GM19193 (cell line): ENCODE data around the gene CEP85L.

Experiments
- POLR2A ChIP-seq: IDR thresholded peaks from 4 replicates; pipeline ENCODE4 v1.6.1; 2011; ENCODE audit not compliant: insufficient read depth, insufficient read length; ENCODE audit errors: extremely low read depth

The CEP85L gene

DNA sequence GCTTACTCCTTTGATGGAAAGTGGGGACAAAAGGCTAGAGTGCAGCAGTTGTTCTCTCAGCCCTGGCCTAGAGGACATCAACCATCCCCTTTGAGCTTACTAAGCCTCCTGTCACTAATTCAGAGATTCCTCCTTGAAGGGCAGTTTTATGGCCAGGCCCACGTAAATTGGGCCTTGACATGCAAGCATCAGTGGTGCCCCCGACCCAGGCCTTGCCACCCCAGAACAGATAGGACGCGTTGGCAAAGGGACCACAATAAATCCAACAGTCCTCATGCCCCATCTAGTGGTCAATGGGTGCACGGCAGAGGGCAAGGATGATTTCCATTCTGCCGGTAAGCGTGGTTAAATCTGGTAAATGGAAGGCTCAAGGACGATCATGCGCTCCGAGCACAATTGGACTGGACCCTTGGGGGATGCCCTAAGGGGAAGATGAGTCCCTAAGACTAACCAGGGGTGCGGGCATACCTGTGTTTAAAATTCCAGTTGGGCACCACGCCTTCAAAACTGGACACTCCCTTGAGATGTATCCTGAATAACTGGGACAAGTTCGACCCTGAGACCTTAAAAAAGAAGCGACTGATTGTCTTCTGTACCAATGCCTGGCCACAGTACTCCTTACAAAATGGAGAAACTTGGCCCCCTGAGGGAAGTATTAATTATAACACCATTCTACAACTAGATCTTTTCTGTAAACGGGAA is 32.6 kb downstream of the CEP85L start:
- TF ChIP-seq POLR2A, result no peak

DNA sequence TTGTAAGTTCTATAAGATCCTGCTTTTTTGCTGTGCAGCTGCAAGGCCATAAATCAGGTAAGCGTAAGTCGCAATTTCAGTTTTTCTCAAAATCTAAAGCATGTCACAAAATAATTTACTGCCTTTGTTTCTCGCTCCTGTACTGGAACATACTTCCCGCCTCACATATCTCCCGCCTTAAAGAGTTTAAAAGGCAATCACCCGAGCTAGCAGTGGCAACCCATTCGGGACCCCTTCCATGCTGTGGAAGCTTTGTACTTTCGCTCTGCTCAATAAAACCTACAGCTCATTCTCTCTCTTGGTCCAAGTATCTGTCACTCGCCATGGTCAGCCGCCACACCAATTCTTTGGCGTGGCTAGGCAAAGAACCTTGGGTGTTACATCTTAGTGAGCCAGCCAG is 34.0 kb downstream of the CEP85L start:
- no peak for TF ChIP-seq POLR2A

DNA sequence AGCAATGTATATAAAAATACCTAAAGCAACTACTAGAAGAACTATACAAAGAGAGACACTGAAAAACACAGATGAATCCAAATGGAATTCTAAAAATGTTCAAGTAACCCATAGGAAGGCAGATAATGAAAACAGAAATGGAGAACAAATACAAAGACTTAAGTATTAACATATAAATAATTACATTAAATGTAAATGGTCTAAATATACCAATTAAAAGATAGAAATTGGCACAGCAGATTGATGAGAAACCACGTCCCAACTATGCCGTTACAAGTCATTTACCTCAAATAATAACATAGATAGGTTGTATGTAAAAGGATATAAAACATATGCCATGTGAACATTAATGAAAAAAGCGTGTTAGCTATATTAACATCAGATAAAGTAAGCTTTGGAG is 40.1 kb downstream of the CEP85L start:
- no peak for TF ChIP-seq POLR2A

DNA sequence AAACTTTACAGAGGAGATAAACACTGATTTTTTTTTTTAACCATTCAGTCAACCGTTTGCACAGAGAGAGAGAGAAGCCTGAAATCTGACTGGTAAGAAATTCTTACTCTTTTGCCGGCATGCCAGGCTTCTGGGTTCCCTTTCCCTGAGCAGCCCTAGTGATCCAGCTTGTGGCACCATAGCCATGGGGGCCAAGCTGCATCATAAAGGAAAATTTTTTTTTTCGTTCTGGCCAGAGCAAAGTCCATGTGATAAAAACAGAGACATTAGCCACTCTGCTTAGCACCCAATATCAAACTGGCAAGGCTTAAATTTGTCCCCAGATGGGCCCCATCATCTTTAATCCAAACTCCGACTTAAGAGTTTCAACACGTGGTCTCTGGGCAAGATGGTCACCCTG is 44.5 kb downstream of the CEP85L start:
- no peak for TF ChIP-seq POLR2A

DNA sequence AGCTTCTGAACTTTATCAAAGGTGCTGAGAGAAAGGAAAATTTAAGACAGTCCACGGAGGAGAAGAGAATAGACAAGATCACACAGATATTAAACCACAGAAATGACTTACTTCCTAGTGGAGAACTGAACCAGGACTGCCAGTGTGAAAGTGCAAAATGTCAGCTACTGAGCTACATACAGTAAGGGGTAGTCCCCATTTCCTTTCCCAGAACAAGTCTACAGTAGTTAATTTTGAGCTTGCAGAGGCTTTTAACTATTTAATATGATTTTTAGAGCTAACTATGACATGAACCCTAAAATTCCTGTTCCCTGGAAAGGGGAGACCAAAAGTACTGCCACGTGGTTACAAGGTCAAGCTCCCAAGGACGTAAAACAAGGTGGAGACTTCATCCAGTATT is 45.1 kb downstream of the CEP85L start:
- no peak for TF ChIP-seq POLR2A

DNA sequence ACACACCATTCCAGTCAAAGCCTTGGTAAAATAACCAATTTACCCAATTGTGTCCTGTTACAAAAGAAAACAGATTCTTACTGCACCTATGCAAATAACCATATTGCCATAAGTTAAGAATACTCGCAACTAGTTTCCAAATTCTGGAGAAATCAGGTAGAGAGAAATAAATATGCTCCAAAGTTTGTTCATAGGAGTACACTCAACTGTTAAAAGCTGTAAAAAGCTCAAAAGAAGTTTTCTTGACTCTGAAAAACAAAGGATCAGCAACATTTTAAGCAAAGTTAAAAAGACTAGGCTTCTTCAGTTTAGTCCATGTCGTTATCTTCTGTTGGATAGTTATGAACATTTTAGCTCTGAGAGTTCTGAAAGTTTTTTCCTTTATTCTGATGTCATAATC is 48.0 kb downstream of the CEP85L start:
- TF ChIP-seq POLR2A, result no peak

DNA sequence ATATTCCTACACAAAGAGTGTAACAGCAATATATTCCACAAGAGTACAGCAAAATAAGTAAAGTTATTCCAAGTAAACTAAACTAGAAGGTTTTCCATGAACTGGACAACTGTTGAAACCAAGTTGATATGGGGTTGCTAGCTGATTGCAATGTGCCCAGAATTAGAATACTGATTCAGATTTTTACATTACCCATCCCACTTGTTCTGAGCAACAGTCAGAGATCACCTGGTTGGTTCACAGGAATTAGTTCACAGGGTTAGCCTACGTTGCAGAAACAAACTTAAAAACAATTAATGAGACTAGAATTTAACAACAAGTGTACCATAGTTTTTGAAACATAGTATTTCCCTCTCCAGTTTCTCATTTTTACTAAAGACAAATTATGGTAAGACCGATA is 49.1 kb downstream of the CEP85L start:
- TF ChIP-seq POLR2A, result no peak

DNA sequence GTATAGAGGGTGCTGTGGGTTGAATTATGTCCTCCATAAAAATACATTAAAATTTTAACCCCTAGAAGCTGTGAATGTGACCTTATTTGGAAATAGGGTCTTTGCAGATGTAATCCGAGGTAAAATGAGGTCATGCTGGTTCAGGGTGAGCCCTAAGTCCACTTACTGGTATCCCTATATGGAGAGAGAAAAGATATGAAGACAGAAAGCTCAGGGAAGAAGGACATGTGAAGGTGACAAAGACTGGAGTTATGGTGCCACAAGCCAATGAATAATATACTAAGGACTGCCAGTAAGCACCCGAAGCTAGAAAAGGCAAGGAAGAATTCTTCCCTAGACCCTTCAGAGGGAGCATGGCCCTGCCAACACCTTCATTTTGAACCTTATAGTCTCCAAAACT is 53.1 kb downstream of the CEP85L start:
- no peak for TF ChIP-seq POLR2A

DNA sequence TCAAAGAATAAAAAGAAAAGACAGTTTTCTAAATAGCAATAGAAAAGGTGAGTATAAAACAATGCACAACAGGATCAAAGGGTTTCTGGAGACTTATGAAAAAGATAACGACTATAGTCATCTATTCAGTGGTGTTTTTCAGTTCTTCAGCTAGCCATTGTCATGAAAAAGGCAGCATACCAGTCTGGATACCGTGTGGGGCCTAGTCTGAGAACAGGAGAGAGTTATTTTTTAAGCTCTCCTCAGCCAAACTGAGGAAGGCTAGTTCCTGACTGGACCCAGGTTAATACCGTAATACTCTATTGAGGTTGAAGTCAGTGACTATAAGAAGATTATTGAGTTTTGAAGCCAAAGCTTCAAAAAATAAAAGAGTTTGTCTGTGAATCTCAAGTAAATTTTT is 53.8 kb downstream of the CEP85L start:
- TF ChIP-seq POLR2A, result no peak

DNA sequence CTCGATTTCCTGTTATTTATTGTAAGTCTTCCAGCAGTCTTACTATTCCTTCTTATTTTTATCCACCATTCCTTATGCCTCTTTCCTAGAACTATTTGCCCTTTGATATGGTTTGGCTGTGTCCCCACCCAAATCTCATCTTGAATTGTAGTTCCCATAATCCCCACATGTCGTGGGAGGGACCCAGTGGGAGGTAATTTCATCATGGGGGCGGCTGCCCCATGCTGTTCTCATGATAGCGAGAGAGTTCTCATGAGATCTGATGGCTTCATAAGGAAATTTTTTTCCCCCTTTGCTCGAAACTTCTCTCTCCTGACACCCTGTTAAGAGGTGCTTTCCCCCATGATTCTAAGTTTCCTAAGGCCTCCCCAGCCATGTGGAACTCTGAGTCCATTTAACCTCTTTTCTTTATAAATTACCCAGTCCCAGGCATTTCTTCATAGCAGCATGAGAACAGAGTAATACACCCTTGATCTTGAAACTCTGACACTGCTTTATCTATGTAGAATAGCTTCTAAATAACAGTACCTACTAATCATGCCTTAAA is 54.5 kb downstream of the CEP85L start:
- TF ChIP-seq POLR2A, result no peak

DNA sequence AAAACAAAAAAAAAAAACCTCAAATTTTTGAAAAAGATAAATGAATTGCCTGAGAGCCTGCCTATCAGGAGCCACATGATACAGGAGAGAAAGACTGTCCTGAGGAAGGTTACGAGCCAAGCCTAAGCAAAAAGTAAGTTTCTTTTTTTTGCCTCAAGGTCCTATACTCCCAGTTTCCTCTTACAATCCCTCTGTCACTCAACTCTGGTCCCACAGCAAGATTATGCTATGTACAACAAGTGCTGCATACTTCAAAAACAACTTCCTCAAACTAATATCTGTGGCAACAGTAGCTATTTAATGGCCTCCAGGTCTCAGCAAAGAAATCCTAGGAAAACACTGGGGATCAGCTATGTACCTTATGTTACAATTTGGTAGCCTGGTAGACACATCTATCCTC is 56.5 kb downstream of the CEP85L start:
- TF ChIP-seq POLR2A, result no peak

DNA sequence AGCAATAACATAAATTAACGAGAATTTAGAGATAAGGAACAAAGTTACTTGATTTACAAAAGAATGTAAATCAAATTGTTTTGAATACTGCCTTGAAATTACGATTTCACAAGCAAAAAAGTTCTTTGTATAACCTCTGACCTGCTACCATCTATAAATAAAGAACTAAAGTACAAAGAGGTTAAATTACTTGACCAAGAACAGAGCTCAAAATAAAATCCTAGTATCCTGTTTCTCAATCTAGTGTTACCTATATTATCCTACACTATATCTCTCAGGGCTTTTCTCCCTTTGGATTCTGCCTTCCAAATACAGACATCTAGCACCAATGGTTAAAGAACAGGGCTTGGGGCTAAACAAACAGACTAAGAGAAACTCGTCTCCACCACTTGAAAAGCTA is 59.5 kb downstream of the CEP85L start:
- TF ChIP-seq POLR2A, result no peak

DNA sequence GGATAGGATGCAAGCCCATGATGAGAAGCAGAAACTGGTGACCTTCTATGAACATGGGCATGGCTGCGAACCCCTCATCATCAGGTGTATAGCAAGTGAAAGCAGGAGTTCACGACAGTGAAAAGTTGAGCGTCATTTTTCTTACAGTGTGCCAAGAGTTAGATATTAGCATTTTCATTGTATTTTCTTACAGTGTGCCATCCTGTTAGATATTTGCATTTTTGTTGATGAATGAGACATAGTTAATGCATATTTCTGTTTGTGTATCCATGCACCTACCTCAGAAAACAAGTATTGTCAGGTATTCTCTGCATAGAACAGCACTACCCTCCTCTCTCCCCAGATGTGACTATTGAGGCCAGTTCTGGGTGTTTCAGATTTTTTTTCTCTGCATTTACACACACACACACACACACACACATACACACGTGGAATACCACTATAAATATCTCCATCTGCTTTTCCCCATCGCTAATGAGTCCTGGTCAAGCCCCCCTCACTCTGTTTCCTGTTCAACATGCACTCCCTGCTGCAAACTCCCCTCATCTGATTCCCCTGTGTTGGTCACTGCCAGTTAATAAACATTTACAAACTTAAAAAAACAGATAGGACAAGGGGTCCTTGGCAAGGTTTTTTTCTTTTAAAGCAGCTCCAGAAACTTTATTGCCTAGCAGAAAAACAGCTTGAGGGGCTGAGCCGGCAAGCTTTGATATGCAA is 61.6 kb downstream of the CEP85L start:
- TF ChIP-seq POLR2A, result no peak

DNA sequence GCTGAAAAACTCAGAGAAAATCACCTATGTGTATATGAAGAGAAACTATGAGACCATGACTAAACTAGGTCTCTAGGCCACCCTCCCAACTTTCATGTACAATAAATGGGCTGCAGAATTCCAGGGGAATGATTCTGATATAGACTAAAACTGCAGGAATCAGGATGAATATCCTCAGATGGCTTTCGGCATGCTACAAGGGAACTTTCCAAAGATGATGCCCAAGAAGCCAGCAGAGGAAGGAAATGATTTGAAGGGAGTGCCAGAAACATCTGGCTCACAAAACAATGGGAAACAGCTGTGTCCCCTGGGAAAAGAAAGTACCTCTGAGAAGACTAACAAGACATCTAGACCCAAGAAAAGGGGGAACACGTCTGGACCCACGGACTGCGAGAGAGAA is 62.2 kb downstream of the CEP85L start:
- TF ChIP-seq POLR2A, result no peak

DNA sequence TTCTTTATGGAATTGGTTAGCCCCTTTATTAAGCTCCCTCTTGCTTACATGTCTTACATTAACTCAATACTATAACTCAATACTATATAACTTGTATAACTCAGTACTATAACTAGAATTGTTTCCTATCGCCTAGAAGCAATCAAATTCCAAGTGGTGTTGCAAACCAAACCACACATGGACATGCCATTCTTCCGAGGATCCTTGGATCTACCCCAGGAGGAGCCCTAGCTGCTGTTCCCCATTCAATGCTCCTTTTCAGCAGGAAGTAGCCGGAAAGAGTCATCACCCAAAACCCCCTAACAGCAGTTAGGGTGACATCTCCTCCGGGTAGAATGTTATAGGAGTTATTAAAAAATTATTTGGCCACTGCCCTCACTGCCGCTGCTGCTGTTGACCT is 62.8 kb downstream of the CEP85L start:
- no peak for TF ChIP-seq POLR2A
